Measurements from ENCODE around the gene SNX1. TPM values are rescaled to one million over a fixed set of nuclear protein-coding genes. Genes with fewer than 3 reads are reported as not detected.

SNX1 gene
- total RNA-seq, 1 donor from 2014 or later = 38.1 TPM

DNA sequence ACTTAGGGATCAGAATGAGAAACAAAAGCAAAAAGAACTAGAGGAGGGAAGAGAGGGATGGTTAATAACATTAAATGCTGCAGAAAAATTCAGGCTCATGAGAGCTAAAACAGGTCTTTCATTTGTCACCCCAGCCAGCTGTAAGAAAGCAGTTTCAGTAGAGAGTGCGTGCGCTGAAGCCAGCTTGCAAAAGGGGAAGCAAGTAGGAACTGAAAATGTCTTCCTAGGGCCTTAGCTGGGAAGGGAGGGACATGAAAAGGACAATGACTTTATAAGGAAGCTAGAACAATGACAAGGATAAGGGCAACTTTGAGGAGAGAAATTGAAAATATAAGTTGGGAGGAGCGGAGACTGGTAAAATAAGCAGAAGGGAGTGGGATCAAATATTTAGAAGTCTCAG lies 5.3 kb upstream of the SNX1 start:
- H3K4me3 ChIP-seq (ENCODE audit: low read depth, low read length) = no peak overlapping the region
- TF ChIP-seq, protein P1, sequence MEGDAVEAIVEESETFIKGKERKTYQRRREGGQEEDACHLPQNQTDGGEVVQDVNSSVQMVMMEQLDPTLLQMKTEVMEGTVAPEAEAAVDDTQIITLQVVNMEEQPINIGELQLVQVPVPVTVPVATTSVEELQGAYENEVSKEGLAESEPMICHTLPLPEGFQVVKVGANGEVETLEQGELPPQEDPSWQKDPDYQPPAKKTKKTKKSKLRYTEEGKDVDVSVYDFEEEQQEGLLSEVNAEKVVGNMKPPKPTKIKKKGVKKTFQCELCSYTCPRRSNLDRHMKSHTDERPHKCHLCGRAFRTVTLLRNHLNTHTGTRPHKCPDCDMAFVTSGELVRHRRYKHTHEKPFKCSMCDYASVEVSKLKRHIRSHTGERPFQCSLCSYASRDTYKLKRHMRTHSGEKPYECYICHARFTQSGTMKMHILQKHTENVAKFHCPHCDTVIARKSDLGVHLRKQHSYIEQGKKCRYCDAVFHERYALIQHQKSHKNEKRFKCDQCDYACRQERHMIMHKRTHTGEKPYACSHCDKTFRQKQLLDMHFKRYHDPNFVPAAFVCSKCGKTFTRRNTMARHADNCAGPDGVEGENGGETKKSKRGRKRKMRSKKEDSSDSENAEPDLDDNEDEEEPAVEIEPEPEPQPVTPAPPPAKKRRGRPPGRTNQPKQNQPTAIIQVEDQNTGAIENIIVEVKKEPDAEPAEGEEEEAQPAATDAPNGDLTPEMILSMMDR (IDR thresholded peaks at IDR 0.05; ENCODE audit: insufficient read depth, low read length, poor library complexity, severe bottlenecking) = no peak
- no peak for DNase-seq (ENCODE audit: low read depth)
- no peaks in the 10 kb centered on the region for H3K27me3 ChIP-seq (ENCODE audit: control insufficient read depth, insufficient read depth, low read length)
- peaks cover 1% of the 10 kb centered on the region for H3K36me3 ChIP-seq (ENCODE audit: control insufficient read depth, insufficient read depth, low read length)

DNA sequence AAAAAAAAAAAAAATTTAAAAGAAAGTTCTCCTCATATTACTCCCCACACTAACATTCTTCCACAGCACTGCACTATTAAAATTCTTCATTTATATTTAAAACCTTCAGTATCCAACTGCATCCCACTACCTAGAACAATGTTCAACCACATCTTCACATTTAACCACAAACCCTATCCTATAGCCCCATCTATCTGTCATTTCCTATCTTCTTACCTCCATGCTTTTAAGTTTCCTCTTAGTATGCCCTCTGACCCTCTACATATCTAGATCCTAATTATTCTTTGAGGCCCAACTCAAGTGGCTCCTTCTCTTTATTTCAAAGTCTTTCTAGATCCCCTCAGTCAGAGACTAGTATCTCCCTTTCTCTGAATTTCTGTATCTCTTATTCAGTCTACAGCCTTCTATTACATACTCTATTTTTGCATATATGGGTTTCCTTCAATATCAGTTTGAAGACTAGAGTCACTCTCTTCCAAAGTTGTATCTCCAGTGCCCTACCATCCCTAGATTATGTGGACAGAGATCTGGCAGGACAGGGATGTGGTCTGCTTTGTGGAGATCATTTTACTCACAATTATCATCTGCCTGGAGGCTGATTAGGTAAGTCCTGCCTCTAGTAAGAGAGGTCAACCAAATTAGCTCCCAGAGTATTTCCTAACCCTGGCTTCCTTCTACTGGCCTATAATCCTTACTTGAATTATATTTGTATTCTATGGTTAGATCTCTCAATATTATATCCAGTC lies 3.5 kb upstream of the SNX1 start:
- no peak for DNase-seq (ENCODE audit: low read depth)
- H3K27me3 ChIP-seq (ENCODE audit: control insufficient read depth, insufficient read depth, low read length) = no peaks in the 10 kb centered on the region
- TF ChIP-seq, protein P1 (IDR thresholded peaks at IDR 0.05; ENCODE audit: insufficient read depth, low read length, poor library complexity, severe bottlenecking) = no peak
- no peak overlapping the region for H3K4me3 ChIP-seq (ENCODE audit: low read depth, low read length)
- peaks cover 1% of the 10 kb centered on the region for H3K36me3 ChIP-seq (ENCODE audit: control insufficient read depth, insufficient read depth, low read length)

DNA sequence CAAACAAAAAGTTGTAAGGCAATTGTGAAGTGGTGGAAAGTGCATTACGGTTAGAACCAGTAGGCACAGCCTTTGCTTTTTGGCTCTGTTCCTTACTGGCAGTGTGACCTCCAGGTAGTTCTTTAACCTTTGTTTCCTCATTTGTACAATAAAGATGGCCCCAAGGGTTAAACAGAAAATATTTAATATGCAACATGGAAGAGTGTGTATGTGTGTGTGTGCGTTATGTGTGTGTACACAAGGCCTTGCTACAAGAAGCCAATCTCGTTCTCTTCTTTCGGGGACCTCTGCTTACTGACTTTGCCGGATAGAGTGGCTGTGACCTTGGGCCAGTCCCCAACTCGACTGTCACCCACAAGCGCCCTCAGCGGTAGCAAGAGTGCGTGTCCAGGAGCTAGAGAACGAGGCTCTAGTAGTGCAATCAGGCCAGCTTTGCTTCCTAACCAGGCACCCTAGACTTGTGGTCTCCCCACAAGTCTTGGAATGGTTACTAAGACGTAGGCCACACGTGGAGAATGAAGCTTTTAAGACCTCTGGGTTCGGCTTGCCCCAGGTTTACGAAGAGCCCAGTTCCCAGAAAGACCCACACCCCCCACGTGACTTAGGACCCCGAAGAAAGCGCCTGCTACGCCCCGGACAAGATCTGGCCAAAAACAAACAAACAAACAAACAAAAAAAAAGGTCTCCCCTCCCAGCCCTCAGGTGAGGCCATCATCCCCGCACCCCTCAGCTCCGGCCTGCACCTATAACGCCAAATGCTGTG lies 2.7 kb upstream of the SNX1 start:
- H3K36me3 ChIP-seq (ENCODE audit: control insufficient read depth, insufficient read depth, low read length) = peaks cover 1% of the 10 kb centered on the region
- TF ChIP-seq, protein P1 (IDR thresholded peaks at IDR 0.05; ENCODE audit: insufficient read depth, low read length, poor library complexity, severe bottlenecking) = no peak
- no peaks in the 10 kb centered on the region for H3K27me3 ChIP-seq (ENCODE audit: control insufficient read depth, insufficient read depth, low read length)
- peak overlapping the region; percentile 90 for H3K4me3 ChIP-seq (ENCODE audit: low read depth, low read length)
- DNase-seq (ENCODE audit: low read depth) = no peak

DNA sequence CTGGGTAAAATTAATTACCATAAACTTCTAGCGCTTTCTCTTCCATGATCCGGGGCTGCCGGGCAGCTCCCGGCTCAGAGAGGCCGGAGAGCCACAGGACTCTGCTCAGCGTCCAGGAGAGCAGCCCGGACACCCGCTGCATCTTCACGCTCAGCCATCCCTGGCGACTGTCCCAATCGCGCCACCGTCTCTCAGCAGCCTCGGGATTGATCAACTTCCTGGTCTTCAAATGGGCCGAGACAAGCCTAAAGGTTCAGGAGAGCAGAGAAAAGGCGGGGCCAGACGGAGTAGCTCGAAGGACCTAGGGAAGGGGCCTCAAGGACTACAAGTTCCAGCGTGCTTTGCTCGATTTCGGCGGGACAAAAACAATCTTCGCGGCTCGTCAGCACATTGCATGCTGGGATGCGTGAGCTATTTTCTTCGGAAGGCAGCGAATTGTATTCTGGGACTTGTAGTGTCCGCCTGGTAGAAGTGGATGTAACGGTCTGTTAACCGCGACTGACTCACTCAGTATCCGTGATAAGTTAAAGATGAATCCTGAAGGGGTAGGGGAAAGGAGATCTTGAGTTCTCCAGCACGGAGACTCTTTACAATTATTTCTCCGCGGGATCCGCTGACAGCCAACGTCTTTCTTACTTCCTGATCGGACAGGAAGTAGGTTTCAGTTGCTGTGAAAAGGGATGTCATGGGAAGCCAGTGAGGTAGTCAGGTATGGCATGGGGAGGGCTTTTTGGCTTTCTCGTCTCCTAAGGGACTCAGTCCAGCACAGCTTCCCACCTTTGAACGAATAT lies 2.0 kb upstream of the SNX1 start, which contains the start of gene CIAO2A:
Gene CIAO2A, minus strand, starts transcription at position 212 of the 791 bp plus-strand sequence. Its CDS starts 70 bp downstream, at position 142.
- peak within 1 kb of the TSS; percentile 90 for H3K4me3 ChIP-seq (ENCODE audit: low read depth, low read length)
- TF ChIP-seq, protein P1 (IDR thresholded peaks at IDR 0.05; ENCODE audit: insufficient read depth, low read length, poor library complexity, severe bottlenecking) = no peak

GRCh38 chr15:64095431-64095794 lies 369 bp upstream of the SNX1 start:
- Histone ChIP-seq H3K27me3 (ENCODE audit: control insufficient read depth, insufficient read depth, low read length) (no peaks in the 10 kb centered on the region), H3K36me3 (ENCODE audit: control insufficient read depth, insufficient read depth, low read length) (no peaks in the 10 kb centered on the region), H3K4me3 (ENCODE audit: low read depth, low read length) (peak overlapping the region; percentile 76)
- no peak for DNase-seq (ENCODE audit: low read depth)
- TF ChIP-seq, protein P1 (IDR thresholded peaks at IDR 0.05; ENCODE audit: insufficient read depth, low read length, poor library complexity, severe bottlenecking) = no peak

More for the DNA sequence above, 2.0 kb upstream of the SNX1 start, which contains the start of gene CIAO2A:
- H3K36me3 ChIP-seq (ENCODE audit: control insufficient read depth, insufficient read depth, low read length) = no peaks in the 10 kb centered on the region
- H3K27me3 ChIP-seq (ENCODE audit: control insufficient read depth, insufficient read depth, low read length) = no peaks in the 10 kb centered on the region
- DNase-seq (ENCODE audit: low read depth) = peak; percentile 99

Measured in kidney epithelial cell (primary cell).